GM23338 (cell line): Measurements from ENCODE around the gene RAD54L. TPM values are rescaled to one million over a fixed set of nuclear protein-coding genes. Genes with fewer than 3 reads are reported as not detected.
"Not testable (repeated sequence)": the region's sequence is repeated elsewhere in the genome, so short reads cannot be mapped to it uniquely, and the experiment has no call there.

Experiments
- ATAC-seq: fragments of 200-7000 bp; cut with Tn5 transposase; 3 replicates; pipeline ENCODE4 v1.9.1; 2020
- DNase-seq: peaks from one replicate; pipeline ENCODE4 v3.0.0-alpha.2; 2015; ENCODE audit warnings: low spot score
- H2AFZ ChIP-seq: fragments of 200-600 bp; sonication (generic); 2 replicates; pipeline ENCODE4 v1.8.0; 2016; ENCODE audit warnings: antibody characterized with exemption, mild to moderate bottlenecking, moderate library complexity
- H3F3A ChIP-seq: fragments of 200-600 bp; sonication (generic); replicated peaks from 2 replicates; pipeline ENCODE4 v1.8.0; 2017; ENCODE audit warnings: antibody characterized with exemption, mixed run types, low read depth
- H3K27ac ChIP-seq: fragments of 200-600 bp; sonication (generic); 2 replicates; pipeline ENCODE4 v1.6.1; 2016; ENCODE audit warnings: low read depth
- H3K27me3 ChIP-seq: fragments of 200-600 bp; sonication (generic); 2 replicates; pipeline ENCODE4 v1.8.0; 2016; ENCODE audit warnings: mild to moderate bottlenecking, mixed run types, moderate library complexity; ENCODE audit not compliant: insufficient read depth
- H3K36me3 ChIP-seq: fragments of 200-600 bp; sonication (generic); 2 replicates; pipeline ENCODE4 v1.8.0; 2016; ENCODE audit warnings: mild to moderate bottlenecking; ENCODE audit not compliant: insufficient read depth
- H3K4me1 ChIP-seq: fragments of 200-600 bp; sonication (generic); 2 replicates; pipeline ENCODE4 v1.8.0; 2016; ENCODE audit warnings: mild to moderate bottlenecking, moderate library complexity; ENCODE audit not compliant: insufficient read depth
- H3K4me2 ChIP-seq: fragments of 200-600 bp; sonication (generic); 2 replicates; pipeline ENCODE4 v1.7.1; 2017; ENCODE audit warnings: mixed run types
- H3K4me3 ChIP-seq: fragments of 200-600 bp; sonication (generic); 2 replicates; pipeline ENCODE4 v1.6.1; 2016; ENCODE audit warnings: mixed run types
- H3K79me2 ChIP-seq: fragments of 200-600 bp; sonication (generic); replicated peaks from 2 replicates; pipeline ENCODE4 v1.8.0; 2017; ENCODE audit warnings: mild to moderate bottlenecking; ENCODE audit not compliant: insufficient read depth
- H3K9me2 ChIP-seq: fragments of 200-600 bp; sonication (generic); 2 replicates; pipeline ENCODE4 v1.8.0; 2017; ENCODE audit not compliant: insufficient read depth
- H4K20me1 ChIP-seq: fragments of 200-600 bp; sonication (generic); replicated peaks from 2 replicates; pipeline ENCODE4 v1.8.0; 2017; ENCODE audit warnings: mild to moderate bottlenecking; ENCODE audit not compliant: insufficient read depth
- H3K27ac Mint-ChIP-seq: 2 replicates; pipeline ENCODE4 v1.8.0; 2020; ENCODE audit warnings: inconsistent platforms, mild to moderate bottlenecking, moderate library complexity, mixed read lengths
- H3K27me3 Mint-ChIP-seq: 3 replicates; pipeline ENCODE4 v1.8.0; 2022; ENCODE audit warnings: low read depth, mild to moderate bottlenecking, moderate library complexity, mixed read lengths, inconsistent platforms; ENCODE audit not compliant: insufficient read depth, poor library complexity
- H3K36me3 Mint-ChIP-seq: 3 replicates; pipeline ENCODE4 v1.8.0; 2021; ENCODE audit warnings: low read depth, mild to moderate bottlenecking, inconsistent platforms, moderate library complexity, mixed read lengths
- H3K4me1 Mint-ChIP-seq: 3 replicates; pipeline ENCODE4 v1.8.0; 2020; ENCODE audit warnings: mild to moderate bottlenecking, inconsistent platforms, mixed read lengths
- H3K4me3 Mint-ChIP-seq: 3 replicates; pipeline ENCODE4 v1.8.0; 2021; ENCODE audit warnings: moderate library complexity, mild to moderate bottlenecking, inconsistent platforms, mixed read lengths
- H3K9me3 Mint-ChIP-seq: 3 replicates; pipeline ENCODE4 v1.8.0; 2020; ENCODE audit warnings: moderate library complexity, mild to moderate bottlenecking, inconsistent platforms, mixed read lengths
- EZH2phosphoT487 ChIP-seq: fragments of 200-600 bp; sonication (generic); IDR thresholded peaks from one replicate; pipeline ENCODE4 v1.8.1; 2018; ENCODE audit warnings: antibody characterized with exemption; ENCODE audit not compliant: unreplicated experiment
- JUNB ChIP-seq: IDR thresholded peaks from one replicate; pipeline ENCODE4 v1.6.1; 2016; ENCODE audit warnings: antibody characterized with exemption; ENCODE audit not compliant: unreplicated experiment
- NANOG ChIP-seq: IDR thresholded peaks from 2 replicates; pipeline ENCODE4 v1.6.1; 2016; ENCODE audit warnings: antibody characterized with exemption, borderline replicate concordance
- POLR2AphosphoS5 ChIP-seq: IDR thresholded peaks from 2 replicates; pipeline ENCODE4 v1.6.1; 2016; ENCODE audit warnings: antibody characterized with exemption, low read depth
- STAT1 ChIP-seq: IDR thresholded peaks from one replicate; pipeline ENCODE4 v1.6.1; 2016; ENCODE audit warnings: antibody characterized with exemption; ENCODE audit not compliant: unreplicated experiment
- ZNF114 ChIP-seq: fragments of 250-450 bp; sonication (Bioruptor Pico); IDR thresholded peaks from 2 replicates; pipeline ENCODE4 v1.5.0; 2020; ENCODE audit warnings: mild to moderate bottlenecking, moderate library complexity
- ZNF331 ChIP-seq: fragments of 250-450 bp; sonication (Bioruptor Pico); IDR thresholded peaks from 2 replicates; pipeline ENCODE4 v1.5.0; 2020; ENCODE audit warnings: low read depth, mild to moderate bottlenecking, moderate library complexity
- polyA plus RNA-seq: library from polyadenylated mRNA; unstranded; fragments of >200 nt; fragmentation: Nextera tagmentation; extraction: Ambion mirVana; gene quantifications from 2 replicates; pipeline ENCODE4 v1.2.1, GENCODE V29; 2016
- total RNA-seq: library from RNA; depleted of rRNA; stranded (reverse); fragments of >200 nt; shearing (Covaris generic); gene quantifications from 2 replicates; pipeline ENCODE4 v1.2.3, GENCODE V29; 2014
- TF ChIP-seq, protein P1 (sequence below): IDR thresholded peaks from one replicate; pipeline ENCODE4 v1.6.1; 2018; ENCODE audit warnings: antibody characterized with exemption; ENCODE audit not compliant: unreplicated experiment
- TF ChIP-seq, protein P2 (sequence below), 2 experiments: fragments of 200-600 bp in 1 of 2; sonication (generic) in 1 of 2; conservative IDR thresholded peaks; 2 replicates each; pipeline versions ENCODE4 v1.5.1 to v1.6.1; 2016 to 2017; ENCODE audit warnings: antibody characterized with exemption in 2 of 2, low read depth in 2 of 2, mild to moderate bottlenecking in 2 of 2, moderate library complexity in 1 of 2

Gene RAD54L
- total and polyA plus RNA-seq, 2 experiments from 2014 or later = 26.4 to 48.1 TPM

DNA sequence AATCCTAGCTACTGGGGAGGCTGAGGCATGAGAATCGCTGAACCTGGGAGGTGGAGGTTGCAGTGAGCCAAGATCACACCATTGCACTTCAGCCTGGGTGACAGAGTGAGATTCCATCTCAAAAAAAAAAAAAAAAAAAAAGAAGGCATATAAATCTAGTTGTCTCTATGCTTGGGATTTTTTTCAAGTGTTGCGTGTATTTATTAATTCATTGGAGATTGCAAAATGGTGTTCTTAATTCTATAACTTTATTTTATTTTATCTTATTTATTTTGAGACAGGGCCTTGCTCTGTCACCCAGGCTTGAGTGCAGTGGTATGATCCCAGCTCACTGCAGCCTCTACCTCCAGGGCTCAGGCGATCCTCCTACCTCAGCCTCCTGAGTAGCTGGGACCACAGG, 16.3 kb upstream of the RAD54L start:
- not testable (repeated sequence) for H3K36me3 ChIP-seq, H4K20me1 ChIP-seq, H3K27ac Mint-ChIP-seq, ATAC-seq, H3K4me1 Mint-ChIP-seq, H3K36me3 Mint-ChIP-seq, H3K4me3 ChIP-seq, H3K27me3 Mint-ChIP-seq, H3F3A ChIP-seq, H3K4me1 ChIP-seq, H3K9me3 Mint-ChIP-seq, H3K4me3 Mint-ChIP-seq, H3K27ac ChIP-seq, H2AFZ ChIP-seq, H3K9me2 ChIP-seq, H3K79me2 ChIP-seq, DNase-seq, H3K4me2 ChIP-seq, H3K27me3 ChIP-seq

DNA sequence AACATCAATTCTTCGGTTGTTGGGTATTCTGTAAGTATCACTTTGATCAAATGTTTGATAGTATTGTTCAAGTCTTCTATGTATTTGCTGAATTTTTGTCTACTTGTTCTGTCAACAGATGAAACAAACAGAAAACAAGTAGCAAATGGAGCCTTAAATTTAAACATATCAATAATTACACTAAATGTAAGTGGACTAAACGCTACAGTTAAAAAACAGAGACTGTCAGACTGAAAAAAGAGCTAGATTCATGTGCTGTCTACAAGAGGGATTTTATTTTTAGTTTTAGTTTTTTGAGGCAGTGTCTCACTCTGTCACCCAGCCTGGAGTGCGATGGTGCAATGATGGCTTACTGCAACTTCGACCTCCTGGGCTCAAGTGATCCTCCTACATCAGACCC, 10.7 kb upstream of the RAD54L start:
- H3K27ac Mint-ChIP-seq = no peak overlapping the region

DNA sequence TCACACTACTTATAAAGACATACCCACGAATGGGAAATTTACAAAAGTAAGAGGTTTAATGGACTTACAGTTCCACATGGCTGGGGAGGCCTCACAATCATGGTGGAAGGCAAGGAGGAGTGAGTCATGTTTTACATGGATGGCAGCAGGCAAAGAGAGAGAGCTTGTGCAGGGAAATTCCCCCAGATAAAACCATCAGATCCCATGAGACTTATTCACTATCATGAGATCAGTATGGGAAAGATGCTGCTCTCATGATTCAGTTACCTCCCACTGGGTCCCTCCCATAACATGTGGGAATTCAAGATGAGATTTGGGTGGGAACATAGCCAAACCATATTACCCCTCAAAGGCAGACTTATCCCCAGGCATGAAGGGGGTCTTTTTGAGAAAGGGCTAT, 8.7 kb upstream of the RAD54L start:
- not testable (repeated sequence) for H3K4me1 ChIP-seq, H3K4me3 ChIP-seq, H3F3A ChIP-seq, H3K4me1 Mint-ChIP-seq, H3K4me2 ChIP-seq, DNase-seq, H3K36me3 ChIP-seq, H3K27ac Mint-ChIP-seq, H3K27me3 Mint-ChIP-seq, H3K4me3 Mint-ChIP-seq, H3K27ac ChIP-seq, ATAC-seq, H2AFZ ChIP-seq, H4K20me1 ChIP-seq, H3K9me2 ChIP-seq, H3K79me2 ChIP-seq, H3K27me3 ChIP-seq
- H3K36me3 Mint-ChIP-seq = peaks cover 24% of the 10 kb centered on the region
- peaks cover 41% of the 10 kb centered on the region for H3K9me3 Mint-ChIP-seq

More for the DNA sequence above, 10.7 kb upstream of the RAD54L start:
- Histone ChIP-seq H3K9me2 (no peaks in the 10 kb centered on the region), H3K27ac (no peak overlapping the region), H3K27me3 (no peaks in the 10 kb centered on the region), H3K4me2 (no peak overlapping the region), H3F3A (no peaks in the 10 kb centered on the region), H3K79me2 (no peaks in the 10 kb centered on the region), H3K4me3 (no peak overlapping the region), H4K20me1 (no peaks in the 10 kb centered on the region), H2AFZ (no peak overlapping the region), H3K4me1 (no peaks in the 10 kb centered on the region), H3K36me3 (no peaks in the 10 kb centered on the region)
- DNase-seq (no peak), ATAC-seq (no peak)
- peaks cover 19% of the 10 kb centered on the region for H3K36me3 Mint-ChIP-seq
- H3K27me3 Mint-ChIP-seq = peaks cover 2% of the 10 kb centered on the region
- no peaks in the 10 kb centered on the region for H3K4me1 Mint-ChIP-seq
- H3K9me3 Mint-ChIP-seq = peaks cover 35% of the 10 kb centered on the region
- no peak overlapping the region for H3K4me3 Mint-ChIP-seq
- TF ChIP-seq, protein P1, sequence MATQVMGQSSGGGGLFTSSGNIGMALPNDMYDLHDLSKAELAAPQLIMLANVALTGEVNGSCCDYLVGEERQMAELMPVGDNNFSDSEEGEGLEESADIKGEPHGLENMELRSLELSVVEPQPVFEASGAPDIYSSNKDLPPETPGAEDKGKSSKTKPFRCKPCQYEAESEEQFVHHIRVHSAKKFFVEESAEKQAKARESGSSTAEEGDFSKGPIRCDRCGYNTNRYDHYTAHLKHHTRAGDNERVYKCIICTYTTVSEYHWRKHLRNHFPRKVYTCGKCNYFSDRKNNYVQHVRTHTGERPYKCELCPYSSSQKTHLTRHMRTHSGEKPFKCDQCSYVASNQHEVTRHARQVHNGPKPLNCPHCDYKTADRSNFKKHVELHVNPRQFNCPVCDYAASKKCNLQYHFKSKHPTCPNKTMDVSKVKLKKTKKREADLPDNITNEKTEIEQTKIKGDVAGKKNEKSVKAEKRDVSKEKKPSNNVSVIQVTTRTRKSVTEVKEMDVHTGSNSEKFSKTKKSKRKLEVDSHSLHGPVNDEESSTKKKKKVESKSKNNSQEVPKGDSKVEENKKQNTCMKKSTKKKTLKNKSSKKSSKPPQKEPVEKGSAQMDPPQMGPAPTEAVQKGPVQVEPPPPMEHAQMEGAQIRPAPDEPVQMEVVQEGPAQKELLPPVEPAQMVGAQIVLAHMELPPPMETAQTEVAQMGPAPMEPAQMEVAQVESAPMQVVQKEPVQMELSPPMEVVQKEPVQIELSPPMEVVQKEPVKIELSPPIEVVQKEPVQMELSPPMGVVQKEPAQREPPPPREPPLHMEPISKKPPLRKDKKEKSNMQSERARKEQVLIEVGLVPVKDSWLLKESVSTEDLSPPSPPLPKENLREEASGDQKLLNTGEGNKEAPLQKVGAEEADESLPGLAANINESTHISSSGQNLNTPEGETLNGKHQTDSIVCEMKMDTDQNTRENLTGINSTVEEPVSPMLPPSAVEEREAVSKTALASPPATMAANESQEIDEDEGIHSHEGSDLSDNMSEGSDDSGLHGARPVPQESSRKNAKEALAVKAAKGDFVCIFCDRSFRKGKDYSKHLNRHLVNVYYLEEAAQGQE = no peak
- TF ChIP-seq ZNF114 (CRISPR knock-in tag) (no peak), ZNF331 (CRISPR knock-in tag) (no peak), NANOG (no peak), EZH2phosphoT487 (no peak), JUNB (no peak), POLR2AphosphoS5 (no peak), STAT1 (no peak)
- TF ChIP-seq, protein P2, sequence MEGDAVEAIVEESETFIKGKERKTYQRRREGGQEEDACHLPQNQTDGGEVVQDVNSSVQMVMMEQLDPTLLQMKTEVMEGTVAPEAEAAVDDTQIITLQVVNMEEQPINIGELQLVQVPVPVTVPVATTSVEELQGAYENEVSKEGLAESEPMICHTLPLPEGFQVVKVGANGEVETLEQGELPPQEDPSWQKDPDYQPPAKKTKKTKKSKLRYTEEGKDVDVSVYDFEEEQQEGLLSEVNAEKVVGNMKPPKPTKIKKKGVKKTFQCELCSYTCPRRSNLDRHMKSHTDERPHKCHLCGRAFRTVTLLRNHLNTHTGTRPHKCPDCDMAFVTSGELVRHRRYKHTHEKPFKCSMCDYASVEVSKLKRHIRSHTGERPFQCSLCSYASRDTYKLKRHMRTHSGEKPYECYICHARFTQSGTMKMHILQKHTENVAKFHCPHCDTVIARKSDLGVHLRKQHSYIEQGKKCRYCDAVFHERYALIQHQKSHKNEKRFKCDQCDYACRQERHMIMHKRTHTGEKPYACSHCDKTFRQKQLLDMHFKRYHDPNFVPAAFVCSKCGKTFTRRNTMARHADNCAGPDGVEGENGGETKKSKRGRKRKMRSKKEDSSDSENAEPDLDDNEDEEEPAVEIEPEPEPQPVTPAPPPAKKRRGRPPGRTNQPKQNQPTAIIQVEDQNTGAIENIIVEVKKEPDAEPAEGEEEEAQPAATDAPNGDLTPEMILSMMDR (conservative IDR thresholded peaks at IDR 0.05; ENCODE audit: low read depth in 2 of 2) = no peak

DNA sequence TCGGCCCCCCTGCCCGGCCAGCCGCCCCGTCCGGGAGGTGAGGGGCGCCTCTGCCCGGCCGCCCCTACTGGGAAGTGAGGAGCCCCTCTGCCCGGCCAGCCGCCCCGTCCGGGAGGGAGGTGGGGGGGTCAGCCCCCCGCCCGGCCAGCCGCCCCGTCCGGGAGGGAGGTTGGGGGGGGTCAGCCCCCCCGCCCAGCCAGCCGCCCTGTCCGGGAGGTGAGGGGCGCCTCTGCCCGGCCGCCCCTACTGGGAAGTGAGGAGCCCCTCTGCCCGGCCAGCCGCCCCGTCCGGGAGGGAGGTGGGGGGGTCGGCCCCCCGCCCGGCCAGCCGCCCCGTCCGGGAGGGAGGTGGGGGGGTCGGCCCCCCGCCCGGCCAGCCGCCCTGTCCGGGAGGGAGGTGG, 5.8 kb upstream of the RAD54L start:
- H3K4me3 Mint-ChIP-seq, ATAC-seq, H2AFZ ChIP-seq, H3K27me3 Mint-ChIP-seq, H3K27ac Mint-ChIP-seq, H3K4me1 ChIP-seq, H3K9me2 ChIP-seq, H3K27ac ChIP-seq, H3K4me1 Mint-ChIP-seq, H3F3A ChIP-seq, H3K79me2 ChIP-seq, H4K20me1 ChIP-seq, H3K27me3 ChIP-seq, H3K36me3 ChIP-seq, DNase-seq, H3K4me3 ChIP-seq, H3K4me2 ChIP-seq: not testable (repeated sequence)
- peaks cover 35% of the 10 kb centered on the region for H3K9me3 Mint-ChIP-seq
- peaks cover 24% of the 10 kb centered on the region for H3K36me3 Mint-ChIP-seq
